HEK293 (cell line): ENCODE results near the gene PDSS2.
A peak's percentile ranks its signal among the peaks of the same experiment; 100 is the strongest.

ENCODE experiments used
- CTCF ChIA-PET: fragments of 350-600 bp; formaldehyde crosslinking; extraction: SDS; loops from one replicate; lab custom pipeline; 2021; ENCODE audit warnings: antibody characterized with exemption; lab: Yijun Ruan, JAX
- POLR2A ChIA-PET: fragments of 300-600 bp; formaldehyde crosslinking; extraction: SDS; loops from one replicate; lab custom pipeline; 2020; ENCODE audit warnings: antibody characterized with exemption, inconsistent platforms; lab: Yijun Ruan, JAX
- H3K27ac ChIP-seq: fragments of 200-500 bp; sonication (Bioruptor generic); 2 replicates; pipeline ENCODE4 v1.5.1; 2014; ENCODE audit warnings: low read depth, low read length, control low read depth, inconsistent platforms; ENCODE audit errors: extremely low read depth
- H3K36me3 ChIP-seq, 2 experiments: fragments of 200-500 bp in 1 of 2; sonication (Bioruptor generic) in 1 of 2; 1 replicate in 1 of 2; 2 replicates in 1 of 2; pipeline ENCODE4 v1.5.1; 2014 to 2017; ENCODE audit warnings: inconsistent platforms in 2 of 2, low read length in 2 of 2; ENCODE audit not compliant: control insufficient read depth in 2 of 2, insufficient read depth in 1 of 2
- H3K4me1 ChIP-seq: fragments of 200-500 bp; sonication (Bioruptor generic); 2 replicates; pipeline ENCODE4 v1.5.1; 2014; ENCODE audit warnings: mild to moderate bottlenecking, low read length, inconsistent platforms; ENCODE audit not compliant: control insufficient read depth, insufficient read depth
- H3K4me3 ChIP-seq: 2 replicates; pipeline ENCODE4 v1.5.1; 2011; ENCODE audit warnings: low read depth, mild to moderate bottlenecking, control low read depth, low read length, moderate library complexity
- H3K9me3 ChIP-seq: fragments of 200-500 bp; sonication (Bioruptor generic); 2 replicates; pipeline ENCODE4 v1.5.1; 2014; ENCODE audit warnings: low read depth, low read length, inconsistent platforms; ENCODE audit not compliant: control insufficient read depth, insufficient read depth
- CTCF ChIP-seq: fragments of 450-650 bp; formaldehyde crosslinking; IDR thresholded peaks from 2 replicates; pipeline ENCODE4 v1.5.1; 2016; ENCODE audit warnings: missing biosample characterization, missing genetic modification characterization
- FEZF1 ChIP-seq: fragments of 450-650 bp; formaldehyde crosslinking; IDR thresholded peaks from 2 replicates; pipeline ENCODE4 v1.5.1; 2016; ENCODE audit warnings: missing biosample characterization, missing genetic modification characterization
- GLI4 ChIP-seq: fragments of 450-650 bp; formaldehyde crosslinking; IDR thresholded peaks from 2 replicates; pipeline ENCODE4 v1.5.1; 2016; ENCODE audit warnings: missing biosample characterization, missing genetic modification characterization
- HOXD13 ChIP-seq: sonication (generic); formaldehyde crosslinking; IDR thresholded peaks from 2 replicates; pipeline ENCODE4 v1.8.0; 2022; ENCODE audit warnings: missing genetic modification reagents, borderline replicate concordance
- MEIS1 ChIP-seq: sonication (generic); formaldehyde crosslinking; IDR thresholded peaks from 2 replicates; pipeline ENCODE4 v1.8.1; 2022; ENCODE audit warnings: missing genetic modification reagents, mild to moderate bottlenecking, borderline replicate concordance
- SCRT1 ChIP-seq: fragments of 450-650 bp; formaldehyde crosslinking; IDR thresholded peaks from 2 replicates; pipeline ENCODE4 v1.5.1; 2016; ENCODE audit warnings: missing biosample characterization, missing genetic modification characterization, borderline replicate concordance
- SCRT2 ChIP-seq: fragments of 450-650 bp; formaldehyde crosslinking; IDR thresholded peaks from 2 replicates; pipeline ENCODE4 v1.5.1; 2016; ENCODE audit warnings: missing biosample characterization, missing genetic modification characterization
- WT1 ChIP-seq: fragments of 450-650 bp; formaldehyde crosslinking; IDR thresholded peaks from 2 replicates; pipeline ENCODE4 v1.5.1; 2016; ENCODE audit warnings: missing biosample characterization, missing genetic modification characterization
- ZBTB8A ChIP-seq: fragments of 450-650 bp; formaldehyde crosslinking; IDR thresholded peaks from 2 replicates; pipeline ENCODE4 v1.5.1; 2016; ENCODE audit warnings: missing biosample characterization, missing genetic modification characterization
- ZNF114 ChIP-seq: fragments of 450-650 bp; formaldehyde crosslinking; IDR thresholded peaks from 2 replicates; pipeline ENCODE4 v1.5.0; 2017; ENCODE audit warnings: missing biosample characterization, missing genetic modification characterization
- ZNF157 ChIP-seq: fragments of 450-650 bp; formaldehyde crosslinking; IDR thresholded peaks from 2 replicates; pipeline ENCODE4 v1.5.1; 2016; ENCODE audit warnings: missing biosample characterization, missing genetic modification characterization
- ZNF16 ChIP-seq: fragments of 450-650 bp; formaldehyde crosslinking; IDR thresholded peaks from 2 replicates; pipeline ENCODE4 v1.5.1; 2016; ENCODE audit warnings: low read depth, missing biosample characterization, missing genetic modification characterization
- ZNF184 ChIP-seq: fragments of 450-650 bp; IDR thresholded peaks from 2 replicates; pipeline ENCODE4 v1.5.1; 2018; ENCODE audit warnings: missing biosample characterization, mild to moderate bottlenecking, missing genetic modification characterization
- ZNF24 ChIP-seq: fragments of 450-650 bp; formaldehyde crosslinking; IDR thresholded peaks from 2 replicates; pipeline ENCODE4 v1.5.1; 2016; ENCODE audit warnings: missing biosample characterization, missing genetic modification characterization
- ZNF280D ChIP-seq: fragments of 450-650 bp; formaldehyde crosslinking; IDR thresholded peaks from 2 replicates; pipeline ENCODE4 v1.5.1; 2016; ENCODE audit warnings: missing biosample characterization, missing genetic modification characterization
- ZNF292 ChIP-seq: fragments of 450-650 bp; formaldehyde crosslinking; IDR thresholded peaks from 2 replicates; pipeline ENCODE4 v1.5.1; 2016; ENCODE audit warnings: low read depth, missing biosample characterization, missing genetic modification characterization, borderline replicate concordance
- ZNF324 ChIP-seq: fragments of 450-650 bp; formaldehyde crosslinking; IDR thresholded peaks from 2 replicates; pipeline ENCODE4 v1.5.1; 2016; ENCODE audit warnings: missing biosample characterization, missing genetic modification characterization
- ZNF37A ChIP-seq: fragments of 450-650 bp; IDR thresholded peaks from 2 replicates; pipeline ENCODE4 v1.5.1; 2018; ENCODE audit warnings: missing biosample characterization, missing genetic modification characterization
- ZNF514 ChIP-seq: fragments of 450-650 bp; formaldehyde crosslinking; IDR thresholded peaks from 2 replicates; pipeline ENCODE4 v1.5.1; 2016; ENCODE audit warnings: missing biosample characterization, missing genetic modification characterization
- ZNF621 ChIP-seq: fragments of 450-650 bp; formaldehyde crosslinking; IDR thresholded peaks from 2 replicates; pipeline ENCODE4 v1.5.1; 2017; ENCODE audit warnings: missing biosample characterization, missing genetic modification characterization
- ZNF626 ChIP-seq: fragments of 450-650 bp; sonication (Bioruptor Pico); formaldehyde crosslinking; IDR thresholded peaks from 2 replicates; pipeline ENCODE4 v1.5.1; 2018; ENCODE audit warnings: missing biosample characterization, missing genetic modification characterization, inconsistent platforms
- ZNF629 ChIP-seq: fragments of 450-650 bp; formaldehyde crosslinking; IDR thresholded peaks from 2 replicates; pipeline ENCODE4 v1.5.1; 2017; ENCODE audit warnings: missing biosample characterization, missing genetic modification characterization
- ZNF639 ChIP-seq: fragments of 450-650 bp; formaldehyde crosslinking; IDR thresholded peaks from 2 replicates; pipeline ENCODE4 v1.5.1; 2016; ENCODE audit warnings: missing biosample characterization, missing genetic modification characterization
- ZNF707 ChIP-seq: fragments of 450-650 bp; formaldehyde crosslinking; IDR thresholded peaks from 2 replicates; pipeline ENCODE4 v1.5.1; 2016; ENCODE audit warnings: missing biosample characterization, missing genetic modification characterization
- ZNF747 ChIP-seq: fragments of 450-650 bp; formaldehyde crosslinking; IDR thresholded peaks from 2 replicates; pipeline ENCODE4 v1.5.1; 2016; ENCODE audit warnings: missing biosample characterization, missing genetic modification characterization

The PDSS2 gene

GRCh38 chr6:107390056-107390455 lies 69.3 kb downstream of the PDSS2 start:
- H3K4me3 ChIP-seq = no peak overlapping the region
- CTCF ChIA-PET = interaction anchor here (1.0 to 2.7 kb wide), 2 partner anchors 28 to 69 kb away, joined by 3 to 7 read pairs; partner anchors contain the start of gene PDSS2

GRCh38 chr6:107386904-107387303 lies 72.5 kb downstream of the PDSS2 start:
- ChIA-PET POLR2A (no interaction called here), CTCF (interaction anchor here (0.7 kb wide), 1 partner anchor 254 kb away, joined by 3 read pairs; no protein-coding TSS in a partner anchor)
- H3K27ac ChIP-seq = no peak overlapping the region
- H3K4me3 ChIP-seq = no peak overlapping the region
- no peaks in the 10 kb centered on the region for H3K36me3 ChIP-seq
- TF ChIP-seq CTCF = no peak
- no peak for TF ChIP-seq ZNF747 (tag by site-specific recombination)
- no peak for TF ChIP-seq ZNF292 (tag by site-specific recombination)
- TF ChIP-seq SCRT2 (tag by site-specific recombination) = peak; percentile 96
- TF ChIP-seq ZNF280D (tag by site-specific recombination) = no peak
- TF ChIP-seq ZNF707 (tag by site-specific recombination) = no peak
- no peak for TF ChIP-seq ZBTB8A (tag by site-specific recombination)
- no peak for TF ChIP-seq ZNF629 (tag by site-specific recombination)
- no peak for TF ChIP-seq ZNF114 (tag by site-specific recombination)
- TF ChIP-seq ZNF639 = no peak
- TF ChIP-seq MEIS1 = no peak
- TF ChIP-seq ZNF324 (tag by site-specific recombination) = no peak
- TF ChIP-seq ZNF37A (tag by site-specific recombination) = no peak
- peak; percentile 89 for TF ChIP-seq SCRT1 (tag by site-specific recombination)
- no peak for TF ChIP-seq ZNF184
- TF ChIP-seq, all 188 proteins: peak for 2
- Histone ChIP-seq H3K9me3 (no peaks in the 10 kb centered on the region), H3K4me1 (peaks cover 4% of the 10 kb centered on the region; the same call in 1 of the 2 replicates)

More at GRCh38 chr6:107390056-107390455, 69.3 kb downstream of the PDSS2 start:
- POLR2A ChIA-PET = no interaction called here
- no peak for TF ChIP-seq WT1 (tag by site-specific recombination)
- TF ChIP-seq GLI4 = no peak
- no peak for TF ChIP-seq ZNF514
- no peak for TF ChIP-seq FEZF1 (tag by site-specific recombination)
- TF ChIP-seq HOXD13 = no peak
- no peak for TF ChIP-seq ZNF24 (tag by site-specific recombination)
- TF ChIP-seq ZNF157 (tag by site-specific recombination) = no peak
- TF ChIP-seq ZNF626 (tag by site-specific recombination) = no peak
- TF ChIP-seq ZNF16 (tag by site-specific recombination) = no peak
- TF ChIP-seq ZNF621 (tag by site-specific recombination) = no peak
- Histone ChIP-seq H3K27ac (no peak overlapping the region), H3K36me3 (no peaks in the 10 kb centered on the region), H3K4me1 (peaks cover 4% of the 10 kb centered on the region; the same call in 1 of the 2 replicates), H3K9me3 (no peaks in the 10 kb centered on the region)
